Measurements from ENCODE around the gene TEX53. TPM values are rescaled to one million over a fixed set of nuclear protein-coding genes. Genes with fewer than 3 reads are reported as not detected.

TEX53 gene
- total RNA-seq, 4 donors from 2014 or later = not detected

DNA sequence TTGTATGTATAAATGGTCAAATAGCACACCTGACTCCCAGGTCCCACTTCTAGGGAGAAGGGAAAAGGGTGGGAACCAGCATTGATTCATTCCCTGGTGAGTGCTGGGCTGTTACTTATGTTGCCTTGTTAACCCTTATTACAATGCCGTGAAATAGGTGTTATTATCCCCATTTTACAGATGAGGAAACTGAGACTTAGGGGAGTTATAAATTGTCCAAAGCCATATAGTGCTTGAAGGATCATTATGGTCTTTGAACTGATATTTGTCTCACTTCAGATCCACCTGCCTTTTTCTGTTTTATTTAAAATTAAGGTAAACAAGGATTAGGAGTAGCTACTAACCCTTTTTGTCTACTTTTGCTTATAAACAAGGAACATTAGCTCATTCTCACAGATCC is 30.1 kb downstream of the TEX53 start:
- 96 to 100% methylated on average over 1 of the region's 1 CpG for WGBS, 2 donors
- H3K9me3 ChIP-seq = no peaks in the 10 kb centered on the region
- TF ChIP-seq, protein P1, sequence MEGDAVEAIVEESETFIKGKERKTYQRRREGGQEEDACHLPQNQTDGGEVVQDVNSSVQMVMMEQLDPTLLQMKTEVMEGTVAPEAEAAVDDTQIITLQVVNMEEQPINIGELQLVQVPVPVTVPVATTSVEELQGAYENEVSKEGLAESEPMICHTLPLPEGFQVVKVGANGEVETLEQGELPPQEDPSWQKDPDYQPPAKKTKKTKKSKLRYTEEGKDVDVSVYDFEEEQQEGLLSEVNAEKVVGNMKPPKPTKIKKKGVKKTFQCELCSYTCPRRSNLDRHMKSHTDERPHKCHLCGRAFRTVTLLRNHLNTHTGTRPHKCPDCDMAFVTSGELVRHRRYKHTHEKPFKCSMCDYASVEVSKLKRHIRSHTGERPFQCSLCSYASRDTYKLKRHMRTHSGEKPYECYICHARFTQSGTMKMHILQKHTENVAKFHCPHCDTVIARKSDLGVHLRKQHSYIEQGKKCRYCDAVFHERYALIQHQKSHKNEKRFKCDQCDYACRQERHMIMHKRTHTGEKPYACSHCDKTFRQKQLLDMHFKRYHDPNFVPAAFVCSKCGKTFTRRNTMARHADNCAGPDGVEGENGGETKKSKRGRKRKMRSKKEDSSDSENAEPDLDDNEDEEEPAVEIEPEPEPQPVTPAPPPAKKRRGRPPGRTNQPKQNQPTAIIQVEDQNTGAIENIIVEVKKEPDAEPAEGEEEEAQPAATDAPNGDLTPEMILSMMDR (IDR thresholded peaks at IDR 0.05) = no peak
- TF ChIP-seq POLR2A (IDR thresholded peaks at IDR 0.05) = no peak
- H3K36me3 ChIP-seq = peaks cover 9 to 37% of the 10 kb centered on the region in 2 donors
- no peak overlapping the region for H3K4me3 ChIP-seq (replicated peaks in 1 of 3)
- intact Hi-C loops (cut with DNase I) = no loop called here
- DNase-seq = no peak
- peaks cover 2% of the 10 kb centered on the region in 2 donors for H3K4me1 ChIP-seq
- no peaks in the 10 kb centered on the region for H3K27me3 ChIP-seq
- no peak overlapping the region for H3K27ac ChIP-seq

DNA sequence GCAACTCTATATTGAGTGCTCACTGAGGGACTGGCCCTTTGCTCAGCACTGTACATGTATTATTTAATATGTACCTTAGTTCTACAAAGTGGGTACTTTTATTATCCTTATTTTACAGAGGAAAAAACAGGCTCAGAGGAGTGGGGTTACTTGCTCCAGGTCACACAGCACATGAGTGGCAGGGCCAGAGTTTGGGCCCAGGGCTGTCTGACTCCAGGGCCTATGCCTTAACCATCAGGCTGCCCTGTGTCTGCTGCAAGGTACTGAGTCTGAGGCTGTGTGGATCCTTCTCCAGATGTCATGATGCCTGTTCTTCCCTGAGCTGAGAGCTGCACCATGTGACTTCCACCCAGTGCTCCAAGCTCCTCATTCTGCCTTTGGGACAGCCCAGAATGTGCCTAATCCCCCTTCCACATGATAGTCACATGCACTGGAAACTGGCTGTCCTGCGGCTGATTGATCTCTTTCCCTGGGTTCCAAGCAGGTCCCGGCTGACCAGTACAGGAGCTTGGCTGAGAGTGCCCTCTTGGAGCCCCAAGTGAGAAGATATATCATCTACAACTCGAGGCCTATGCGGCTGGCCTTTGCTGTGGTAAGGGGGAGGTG is 31.1 kb downstream of the TEX53 start:
- no peaks in the 10 kb centered on the region for H3K27me3 ChIP-seq
- 80 to 94% methylated on average over 4 of the region's 4 CpGs for WGBS, 2 donors
- H3K4me3 ChIP-seq (replicated peaks in 1 of 3) = no peak overlapping the region
- no peaks in the 10 kb centered on the region for H3K9me3 ChIP-seq
- H3K27ac ChIP-seq = no peak overlapping the region
- H3K36me3 ChIP-seq = peaks cover 9 to 37% of the 10 kb centered on the region in 2 donors
- intact Hi-C loops (cut with DNase I) = no loop called here
- no peak for DNase-seq
- TF ChIP-seq POLR2A (IDR thresholded peaks at IDR 0.05) = no peak
- TF ChIP-seq, protein P1 (IDR thresholded peaks at IDR 0.05) = no peak
- H3K4me1 ChIP-seq = peaks cover 12% of the 10 kb centered on the region in 2 donors

DNA sequence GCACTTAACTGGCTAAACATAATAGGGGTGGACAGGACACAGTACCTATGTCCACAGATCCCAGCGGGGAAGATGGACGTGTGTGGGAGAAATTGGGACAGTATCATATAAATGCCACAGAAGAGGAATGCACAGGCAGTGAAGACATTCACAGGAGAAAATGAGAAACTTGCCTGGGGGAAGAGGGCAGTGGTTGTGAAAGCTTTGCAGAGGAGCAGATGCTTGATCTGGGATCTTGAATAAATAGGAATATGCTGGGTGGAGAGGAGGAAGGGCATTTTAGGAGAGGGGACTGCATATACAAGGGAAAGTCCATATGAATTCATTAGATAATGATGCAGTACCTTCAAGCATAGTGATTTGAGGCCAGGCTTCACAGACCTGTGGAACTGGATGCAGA is 32.9 kb downstream of the TEX53 start:
- no peak overlapping the region for H3K27ac ChIP-seq
- no peak overlapping the region for H3K4me3 ChIP-seq (replicated peaks in 1 of 3)
- WGBS, 2 donors = 92 to 99% methylated on average over 2 of the region's 2 CpGs
- peaks cover 22 to 27% of the 10 kb centered on the region in 2 donors for H3K4me1 ChIP-seq
- H3K27me3 ChIP-seq = no peaks in the 10 kb centered on the region
- no peak for TF ChIP-seq POLR2A (IDR thresholded peaks at IDR 0.05)
- TF ChIP-seq, protein P1 (IDR thresholded peaks at IDR 0.05) = no peak
- DNase-seq = no peak
- H3K9me3 ChIP-seq = no peaks in the 10 kb centered on the region
- peaks cover 9 to 25% of the 10 kb centered on the region in 2 donors for H3K36me3 ChIP-seq
- intact Hi-C loops (cut with DNase I) = no loop called here

DNA sequence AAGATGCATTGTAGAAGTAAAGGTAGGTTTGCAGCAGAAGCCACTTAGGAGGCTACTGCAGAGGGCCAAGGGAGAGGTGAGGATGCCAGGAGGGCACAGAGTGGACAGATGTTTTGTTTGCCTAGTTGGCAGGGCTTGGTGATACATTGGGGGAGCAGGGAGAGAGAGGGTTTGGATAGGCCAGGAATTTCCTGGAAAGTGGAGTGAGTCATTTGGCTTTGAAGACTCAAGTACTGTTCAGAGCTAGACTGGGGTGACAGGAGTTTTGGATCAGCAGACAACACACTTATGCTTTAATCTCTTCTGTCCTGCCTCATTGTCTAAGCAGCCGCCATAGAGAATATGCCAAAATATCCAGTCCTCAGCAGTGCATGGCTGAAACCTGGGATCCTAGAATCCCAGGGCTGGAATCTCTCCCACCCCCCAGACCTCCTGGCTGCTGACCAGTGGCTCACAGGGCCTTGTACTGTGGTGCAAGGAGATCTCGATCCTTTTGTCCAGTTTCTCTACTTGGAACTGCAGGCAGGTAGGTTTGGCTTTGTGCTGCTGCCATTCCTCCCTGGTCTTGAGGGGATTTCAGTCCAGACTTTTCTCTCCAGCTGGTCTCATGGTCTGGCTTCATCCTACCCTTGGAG is 35.5 kb downstream of the TEX53 start:
- 51 to 60% methylated on average over 2 of the region's 2 CpGs for WGBS, 2 donors
- peak overlapping the region; percentile 9 to 80 (median 64) for H3K27ac ChIP-seq
- TF ChIP-seq, protein P1 (IDR thresholded peaks at IDR 0.05) = no peak
- TF ChIP-seq POLR2A (IDR thresholded peaks at IDR 0.05) = no peak
- no peaks in the 10 kb centered on the region for H3K9me3 ChIP-seq
- H3K4me3 ChIP-seq (replicated peaks in 1 of 3) = no peak overlapping the region
- intact Hi-C loops (cut with DNase I) = no loop called here
- H3K36me3 ChIP-seq = peaks cover 0 to 5% of the 10 kb centered on the region in 2 donors
- no peaks in the 10 kb centered on the region for H3K27me3 ChIP-seq
- DNase-seq = peak; percentile 51 to 66
- peaks cover 34 to 37% of the 10 kb centered on the region in 2 donors for H3K4me1 ChIP-seq

DNA sequence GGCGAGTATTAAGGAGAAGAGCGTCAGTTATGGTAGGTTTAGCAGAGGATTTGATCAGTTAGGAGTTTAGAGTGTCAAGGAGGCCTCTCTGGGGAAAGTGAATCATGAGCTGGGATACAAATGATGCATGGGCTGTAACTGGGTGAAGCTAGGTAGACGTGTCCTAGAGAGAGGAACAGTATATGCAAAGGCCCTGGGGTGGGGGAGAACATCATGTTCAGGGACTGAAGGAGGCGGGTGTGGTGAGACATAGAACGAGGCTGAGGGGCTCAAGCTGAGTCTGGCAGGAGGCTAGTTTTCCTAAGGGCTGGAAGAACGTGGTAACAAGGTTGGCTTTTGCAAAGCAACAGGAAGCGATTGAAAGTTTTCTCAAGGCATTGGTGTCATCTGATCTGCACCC is 36.0 kb downstream of the TEX53 start:
- TF ChIP-seq, protein P1 (IDR thresholded peaks at IDR 0.05) = no peak
- no peak for TF ChIP-seq POLR2A (IDR thresholded peaks at IDR 0.05)
- Histone ChIP-seq H3K4me3 (replicated peaks in 1 of 3) (no peak overlapping the region), H3K27ac (peak overlapping the region in 2 of 3 donors; percentile 20 to 80), H3K36me3 (peaks cover 0 to under 1% of the 10 kb centered on the region in 2 donors), H3K9me3 (no peaks in the 10 kb centered on the region), H3K27me3 (no peaks in the 10 kb centered on the region), H3K4me1 (peaks cover 40 to 43% of the 10 kb centered on the region in 2 donors)
- intact Hi-C loops (cut with DNase I) = no loop called here
- DNase-seq = no peak
- 91 to 93% methylated on average over 7 of the region's 7 CpGs for WGBS, 2 donors
